Measurements from ENCODE around the gene FBLIM1. TPM values are rescaled to one million over a fixed set of nuclear protein-coding genes. Genes with fewer than 3 reads are reported as not detected.
"Not testable (repeated sequence)": the region's sequence is repeated elsewhere in the genome, so short reads cannot be mapped to it uniquely, and the experiment has no call there.

The FBLIM1 gene
- total and polyA plus RNA-seq, 5 donors from 2014 or later: 0.06 TPM; not detected in 4

DNA sequence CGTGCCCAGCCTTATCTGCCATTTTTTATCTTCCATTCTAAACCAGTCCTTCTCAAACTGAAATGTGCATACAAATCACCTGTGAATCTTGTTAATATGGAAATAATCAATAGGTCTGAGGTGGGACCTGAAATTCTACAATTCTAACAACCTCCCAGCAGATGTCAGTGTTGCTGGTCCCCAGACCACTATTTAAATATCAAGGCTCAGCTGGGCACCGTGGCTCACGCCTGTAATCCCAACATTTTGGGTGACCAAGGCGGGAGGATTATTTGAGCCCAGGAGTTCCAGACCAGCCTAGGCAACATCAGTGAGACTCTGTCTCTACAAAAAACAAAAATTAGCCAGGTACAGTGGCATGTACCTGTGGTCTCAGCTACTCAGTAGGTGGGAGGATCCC lies 44.8 kb downstream of the FBLIM1 start:
- Mint-ChIP-seq H3K4me3 (no peak overlapping the region), H3K27ac (no peak overlapping the region), H3K36me3 (no peaks in the 10 kb centered on the region), H3K4me1 (no peaks in the 10 kb centered on the region), H3K27me3 (no peaks in the 10 kb centered on the region), H3K9me3 (no peaks in the 10 kb centered on the region)
- Histone ChIP-seq H3K4me1 (ENCODE audit: control insufficient read depth, insufficient read depth, low read length, poor library complexity, severe bottlenecking) (no peaks in the 10 kb centered on the region), H3K9me3 (ENCODE audit: control insufficient read depth in 2 of 2, low read length in 2 of 2) (no peaks in the 10 kb centered on the region), H3K27ac (ENCODE audit: insufficient read depth, low read length, poor library complexity, severe bottlenecking) (no peak overlapping the region), H3K27me3 (ENCODE audit: control insufficient read depth, insufficient read depth, low read length) (no peaks in the 10 kb centered on the region), H3K4me3 (ENCODE audit: low read depth, low read length) (no peak overlapping the region), H3K36me3 (ENCODE audit: control insufficient read depth, insufficient read depth, low read length) (no peaks in the 10 kb centered on the region)
- ATAC-seq (ENCODE audit: low read depth in 2 of 2) (no peak), DNase-seq (peak in 2 of 3 donors; percentile 24 to 42)

GRCh38 chr1:15804060-15804459 lies 45.5 kb downstream of the FBLIM1 start:
- no peak overlapping the region for H3K4me3 ChIP-seq (ENCODE audit: low read depth, low read length)
- no peaks in the 10 kb centered on the region for H3K36me3 Mint-ChIP-seq
- H3K27me3 ChIP-seq (ENCODE audit: control insufficient read depth, insufficient read depth, low read length): no peaks in the 10 kb centered on the region
- no peak overlapping the region for H3K27ac Mint-ChIP-seq
- no peak overlapping the region for H3K27ac ChIP-seq (ENCODE audit: insufficient read depth, low read length, poor library complexity, severe bottlenecking)
- H3K9me3 ChIP-seq (ENCODE audit: control insufficient read depth in 2 of 2, low read length in 2 of 2): no peaks in the 10 kb centered on the region
- H3K27me3 Mint-ChIP-seq: no peaks in the 10 kb centered on the region
- no peaks in the 10 kb centered on the region for H3K36me3 ChIP-seq (ENCODE audit: control insufficient read depth, insufficient read depth, low read length)
- no peak overlapping the region for H3K4me3 Mint-ChIP-seq
- DNase-seq (no peak), ATAC-seq (ENCODE audit: low read depth in 2 of 2) (no peak)
- H3K4me1 Mint-ChIP-seq: no peaks in the 10 kb centered on the region
- no peaks in the 10 kb centered on the region for H3K9me3 Mint-ChIP-seq
- no peaks in the 10 kb centered on the region for H3K4me1 ChIP-seq (ENCODE audit: control insufficient read depth, insufficient read depth, low read length, poor library complexity, severe bottlenecking)

GRCh38 chr1:15807121-15807520 lies 48.5 kb downstream of the FBLIM1 start:
- Mint-ChIP-seq H3K36me3 (no peaks in the 10 kb centered on the region), H3K4me1 (no peaks in the 10 kb centered on the region), H3K27ac (no peak overlapping the region), H3K9me3 (no peaks in the 10 kb centered on the region), H3K4me3 (no peak overlapping the region), H3K27me3 (peaks cover 7% of the 10 kb centered on the region)
- H3K4me3 ChIP-seq (ENCODE audit: low read depth, low read length): no peak overlapping the region
- no peaks in the 10 kb centered on the region for H3K9me3 ChIP-seq (ENCODE audit: control insufficient read depth in 2 of 2, low read length in 2 of 2)
- DNase-seq: no peak
- no peaks in the 10 kb centered on the region for H3K36me3 ChIP-seq (ENCODE audit: control insufficient read depth, insufficient read depth, low read length)
- H3K27ac ChIP-seq (ENCODE audit: insufficient read depth, low read length, poor library complexity, severe bottlenecking): no peak overlapping the region
- H3K27me3 ChIP-seq (ENCODE audit: control insufficient read depth, insufficient read depth, low read length): no peaks in the 10 kb centered on the region
- ATAC-seq (ENCODE audit: low read depth in 2 of 2): no peak
- H3K4me1 ChIP-seq (ENCODE audit: control insufficient read depth, insufficient read depth, low read length, poor library complexity, severe bottlenecking): no peaks in the 10 kb centered on the region

GRCh38 chr1:15807549-15807948 lies 49.0 kb downstream of the FBLIM1 start, which contains the start of gene UQCRHL:
Gene UQCRHL (minus strand): TSS chr1:15807649. CDS start chr1:15807649, 0 bp downstream.
- H3K27ac Mint-ChIP-seq; H3K4me3 Mint-ChIP-seq; H3K36me3 ChIP-seq (ENCODE audit: control insufficient read depth, insufficient read depth, low read length); H3K4me3 ChIP-seq (ENCODE audit: low read depth, low read length); H3K27me3 Mint-ChIP-seq; H3K9me3 Mint-ChIP-seq; H3K4me1 ChIP-seq (ENCODE audit: control insufficient read depth, insufficient read depth, low read length, poor library complexity, severe bottlenecking); H3K9me3 ChIP-seq (ENCODE audit: control insufficient read depth in 2 of 2, low read length in 2 of 2); H3K27ac ChIP-seq (ENCODE audit: insufficient read depth, low read length, poor library complexity, severe bottlenecking); DNase-seq; ATAC-seq (ENCODE audit: low read depth in 2 of 2); H3K4me1 Mint-ChIP-seq; H3K36me3 Mint-ChIP-seq; H3K27me3 ChIP-seq (ENCODE audit: control insufficient read depth, insufficient read depth, low read length): not testable (repeated sequence)

DNA sequence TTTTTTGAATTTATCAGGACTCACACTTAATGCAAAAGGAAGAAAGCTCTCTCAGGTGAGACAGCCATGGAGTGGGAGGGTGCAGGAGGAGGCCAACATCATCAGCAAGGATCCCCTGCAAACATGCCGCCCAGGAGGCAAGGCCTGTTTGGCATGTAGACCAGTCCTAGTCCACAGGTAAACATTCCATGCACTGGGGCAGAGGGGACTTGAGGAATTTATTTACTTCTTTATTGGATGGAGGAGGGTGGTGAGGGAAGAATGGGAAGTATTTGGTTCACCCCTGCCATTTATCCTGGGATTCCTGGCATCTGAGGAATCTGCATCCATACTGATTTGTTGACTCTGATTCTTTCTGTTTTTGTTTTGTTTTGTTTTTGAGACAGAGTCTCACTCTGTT lies 50.4 kb downstream of the FBLIM1 start:
- Mint-ChIP-seq H3K27me3 (peaks cover 7% of the 10 kb centered on the region), H3K4me3 (no peak overlapping the region), H3K36me3 (no peaks in the 10 kb centered on the region), H3K4me1 (no peaks in the 10 kb centered on the region), H3K9me3 (no peaks in the 10 kb centered on the region), H3K27ac (peak overlapping the region in 1 of 3 donors; percentile 38)
- Histone ChIP-seq H3K4me3 (ENCODE audit: low read depth, low read length) (no peak overlapping the region), H3K9me3 (ENCODE audit: control insufficient read depth in 2 of 2, low read length in 2 of 2) (no peaks in the 10 kb centered on the region), H3K36me3 (ENCODE audit: control insufficient read depth, insufficient read depth, low read length) (no peaks in the 10 kb centered on the region), H3K27me3 (ENCODE audit: control insufficient read depth, insufficient read depth, low read length) (no peaks in the 10 kb centered on the region), H3K4me1 (ENCODE audit: control insufficient read depth, insufficient read depth, low read length, poor library complexity, severe bottlenecking) (no peaks in the 10 kb centered on the region), H3K27ac (ENCODE audit: insufficient read depth, low read length, poor library complexity, severe bottlenecking) (no peak overlapping the region)
- DNase-seq (no peak), ATAC-seq (ENCODE audit: low read depth in 2 of 2) (no peak)

DNA sequence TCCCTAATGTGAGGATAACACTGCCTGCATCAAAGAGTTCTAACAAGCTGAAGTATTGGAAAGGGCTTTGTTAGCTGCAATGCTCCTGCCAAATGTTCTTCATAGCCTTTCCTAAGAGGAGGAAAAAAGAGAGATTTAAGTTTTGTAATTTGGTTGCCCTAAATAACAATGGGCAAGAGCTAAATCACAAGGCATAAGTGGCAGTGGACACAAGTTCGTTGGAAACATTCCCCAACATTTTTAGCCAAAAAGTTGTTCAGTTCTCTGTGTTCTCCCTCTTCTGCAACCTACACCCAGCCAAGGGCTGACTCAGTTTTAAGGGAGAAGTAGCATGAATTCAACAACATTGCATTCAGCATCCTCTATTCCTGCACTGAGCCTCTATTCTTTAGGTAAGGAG lies 51.5 kb downstream of the FBLIM1 start:
- peaks cover 7% of the 10 kb centered on the region for H3K27me3 Mint-ChIP-seq
- no peak overlapping the region for H3K27ac Mint-ChIP-seq
- H3K9me3 ChIP-seq (ENCODE audit: control insufficient read depth in 2 of 2, low read length in 2 of 2): no peaks in the 10 kb centered on the region
- H3K4me3 ChIP-seq (ENCODE audit: low read depth, low read length): no peak overlapping the region
- H3K4me3 Mint-ChIP-seq: no peak overlapping the region
- no peaks in the 10 kb centered on the region for H3K36me3 Mint-ChIP-seq
- no peaks in the 10 kb centered on the region for H3K9me3 Mint-ChIP-seq
- no peak overlapping the region for H3K27ac ChIP-seq (ENCODE audit: insufficient read depth, low read length, poor library complexity, severe bottlenecking)
- ATAC-seq (ENCODE audit: low read depth in 2 of 2) (no peak), DNase-seq (no peak)
- no peaks in the 10 kb centered on the region for H3K4me1 Mint-ChIP-seq
- no peaks in the 10 kb centered on the region for H3K36me3 ChIP-seq (ENCODE audit: control insufficient read depth, insufficient read depth, low read length)
- H3K4me1 ChIP-seq (ENCODE audit: control insufficient read depth, insufficient read depth, low read length, poor library complexity, severe bottlenecking): no peaks in the 10 kb centered on the region
- no peaks in the 10 kb centered on the region for H3K27me3 ChIP-seq (ENCODE audit: control insufficient read depth, insufficient read depth, low read length)

DNA sequence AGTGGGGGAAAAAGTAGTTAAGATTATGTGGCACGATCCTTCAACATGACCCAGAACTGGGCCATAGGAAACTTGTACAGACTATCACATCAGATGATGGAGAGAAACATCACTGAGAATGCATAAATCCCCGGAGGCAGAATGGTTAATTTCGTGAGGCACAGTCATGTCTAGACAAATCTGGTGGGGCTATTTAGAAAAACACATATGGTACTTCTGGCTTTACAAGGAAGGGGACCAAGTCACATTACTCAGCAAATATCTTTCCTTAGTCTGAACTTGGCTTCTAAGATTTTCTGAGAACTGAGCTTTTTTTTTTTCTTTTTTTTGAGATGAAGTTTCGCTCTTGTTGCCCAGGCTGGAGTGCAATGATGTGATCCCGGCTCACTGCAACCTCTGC lies 58.1 kb downstream of the FBLIM1 start:
- Mint-ChIP-seq H3K27ac (no peak overlapping the region), H3K9me3 (no peaks in the 10 kb centered on the region), H3K27me3 (no peaks in the 10 kb centered on the region), H3K4me1 (peaks cover 5 to 7% (median 6%) of the 10 kb centered on the region in 4 donors), H3K4me3 (no peak overlapping the region), H3K36me3 (peaks cover 3% of the 10 kb centered on the region)
- H3K4me1 ChIP-seq (ENCODE audit: control insufficient read depth, insufficient read depth, low read length, poor library complexity, severe bottlenecking): no peaks in the 10 kb centered on the region
- H3K4me3 ChIP-seq (ENCODE audit: low read depth, low read length): no peak overlapping the region
- no peaks in the 10 kb centered on the region for H3K27me3 ChIP-seq (ENCODE audit: control insufficient read depth, insufficient read depth, low read length)
- no peak overlapping the region for H3K27ac ChIP-seq (ENCODE audit: insufficient read depth, low read length, poor library complexity, severe bottlenecking)
- ATAC-seq (ENCODE audit: low read depth in 2 of 2) (no peak), DNase-seq (peak in 1 of 3 donors; percentile 15)
- H3K9me3 ChIP-seq (ENCODE audit: control insufficient read depth in 2 of 2, low read length in 2 of 2): no peaks in the 10 kb centered on the region
- H3K36me3 ChIP-seq (ENCODE audit: control insufficient read depth, insufficient read depth, low read length): no peaks in the 10 kb centered on the region

GRCh38 chr1:15820478-15820877 lies 61.9 kb downstream of the FBLIM1 start:
- DNase-seq: no peak
- Histone ChIP-seq H3K36me3 (ENCODE audit: control insufficient read depth, insufficient read depth, low read length) (no peaks in the 10 kb centered on the region), H3K27ac (ENCODE audit: insufficient read depth, low read length, poor library complexity, severe bottlenecking) (no peak overlapping the region), H3K27me3 (ENCODE audit: control insufficient read depth, insufficient read depth, low read length) (no peaks in the 10 kb centered on the region), H3K4me1 (ENCODE audit: control insufficient read depth, insufficient read depth, low read length, poor library complexity, severe bottlenecking) (peaks cover 4% of the 10 kb centered on the region), H3K4me3 (ENCODE audit: low read depth, low read length) (no peak overlapping the region), H3K9me3 (ENCODE audit: control insufficient read depth in 2 of 2, low read length in 2 of 2) (no peaks in the 10 kb centered on the region)
- peaks cover 3 to 5% (median 4%) of the 10 kb centered on the region in 4 donors for H3K4me1 Mint-ChIP-seq
- H3K36me3 Mint-ChIP-seq: peaks cover 3% of the 10 kb centered on the region
- H3K27ac Mint-ChIP-seq: no peak overlapping the region
- no peak overlapping the region for H3K4me3 Mint-ChIP-seq
- peaks cover 0 to 2% (median 0%) of the 10 kb centered on the region in 7 donors for H3K9me3 Mint-ChIP-seq
- ATAC-seq (ENCODE audit: low read depth in 2 of 2): no peak
- no peaks in the 10 kb centered on the region for H3K27me3 Mint-ChIP-seq
